ENCODE results near the gene PTEN.

PTEN gene

GRCh38 chr10:87974130-87974529, 110.7 kb downstream of the PTEN start:
- DNase-seq (ENCODE audit: low read depth in 2 of 2), result no peak

- DNase-seq (ENCODE audit: low read depth in 2 of 2), result no peak
Measured at GRCh38 chr10:87974769-87975168, 111.3 kb downstream of the PTEN start.

GRCh38 chr10:87976101-87976743, 112.8 kb downstream of the PTEN start:
- DNase-seq (ENCODE audit: low read depth in 2 of 2), result no peak

DNA sequence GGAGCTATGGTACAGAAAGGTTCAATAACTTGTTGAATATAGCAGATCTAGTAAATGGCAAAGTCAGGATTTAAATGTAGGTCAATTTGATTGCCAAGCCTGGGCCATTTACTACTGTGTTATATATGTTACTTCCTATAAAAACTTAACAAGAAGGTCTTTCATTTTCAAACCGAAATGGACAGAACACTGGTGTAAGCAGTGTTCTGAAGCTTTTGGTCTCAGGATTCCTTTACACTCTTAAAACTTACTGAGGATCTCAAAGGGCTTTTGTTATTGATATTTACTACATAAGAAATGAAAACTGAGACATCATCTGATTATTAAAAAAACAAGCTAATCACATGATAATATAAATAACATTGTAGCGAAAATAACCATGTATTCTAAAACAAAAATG, 114.7 kb downstream of the PTEN start:
- DNase-seq (ENCODE audit: low read depth in 2 of 2), result no peak

DNA sequence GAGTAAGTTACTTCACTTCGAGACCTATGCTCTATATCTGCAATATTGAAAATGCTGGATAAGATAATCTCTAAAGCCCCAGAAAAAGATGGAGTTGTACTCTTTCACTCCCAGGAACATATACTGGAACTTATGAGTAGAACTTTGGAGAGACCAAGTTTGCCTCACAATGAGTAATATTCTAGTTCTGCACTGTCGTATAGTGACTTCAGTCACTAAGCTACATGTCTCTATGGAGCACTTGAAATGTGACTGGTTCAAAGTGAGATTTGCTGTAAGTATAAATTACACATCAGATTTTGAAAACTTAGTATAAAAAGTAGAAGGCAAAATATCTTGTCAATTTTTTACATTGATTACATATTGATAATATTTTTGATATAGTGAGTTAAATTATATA, 116.4 kb downstream of the PTEN start:
- DNase-seq (ENCODE audit: low read depth in 2 of 2), result no peak

GRCh38 chr10:87983716-87984115, 120.3 kb downstream of the PTEN start:
- DNase-seq (ENCODE audit: low read depth in 2 of 2), result no peak

GRCh38 chr10:87987206-87987605, 123.8 kb downstream of the PTEN start:
- no peak for DNase-seq (ENCODE audit: low read depth in 2 of 2)

DNA sequence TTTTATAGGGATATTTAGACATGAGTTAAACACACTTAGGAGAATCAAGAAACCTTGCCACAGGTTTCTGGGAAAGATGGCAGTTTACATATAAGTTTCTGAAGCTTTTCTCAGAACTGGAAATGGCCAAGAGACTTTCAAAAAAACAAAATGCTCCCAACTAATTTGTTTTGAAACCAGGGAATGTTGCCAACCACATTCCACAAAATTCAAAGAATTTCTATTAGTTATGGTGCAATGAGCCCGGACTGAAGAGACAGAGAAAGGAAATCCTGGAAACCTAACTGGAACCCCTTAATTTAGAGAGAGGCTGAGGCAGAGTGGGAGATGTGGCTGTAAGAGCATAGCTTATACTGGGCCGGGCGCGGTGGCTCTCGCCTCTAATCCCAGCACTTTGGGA, 128.5 kb downstream of the PTEN start:
- no peak for DNase-seq (ENCODE audit: low read depth in 2 of 2)

DNA sequence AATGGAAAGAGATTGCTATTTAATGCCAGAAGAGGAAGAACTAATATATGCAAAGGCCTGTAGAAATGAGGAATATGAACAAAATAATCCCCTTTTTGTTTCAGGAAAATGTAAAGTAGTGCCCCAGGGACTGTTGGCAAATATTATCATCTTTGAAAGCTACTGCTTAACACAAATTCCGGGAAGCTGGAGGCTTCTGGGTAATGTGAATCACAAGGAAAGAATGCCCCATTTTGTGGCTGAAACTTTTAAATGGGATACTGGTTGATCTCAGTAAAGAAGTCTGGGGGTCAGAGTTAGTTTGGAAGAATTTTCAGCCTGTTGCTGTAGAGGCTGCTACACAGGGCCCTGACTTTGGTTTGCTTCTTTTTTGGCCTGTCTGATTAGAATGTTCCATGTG, 141.0 kb downstream of the PTEN start:
- DNase-seq (ENCODE audit: low read depth in 2 of 2), result no peak

DNA sequence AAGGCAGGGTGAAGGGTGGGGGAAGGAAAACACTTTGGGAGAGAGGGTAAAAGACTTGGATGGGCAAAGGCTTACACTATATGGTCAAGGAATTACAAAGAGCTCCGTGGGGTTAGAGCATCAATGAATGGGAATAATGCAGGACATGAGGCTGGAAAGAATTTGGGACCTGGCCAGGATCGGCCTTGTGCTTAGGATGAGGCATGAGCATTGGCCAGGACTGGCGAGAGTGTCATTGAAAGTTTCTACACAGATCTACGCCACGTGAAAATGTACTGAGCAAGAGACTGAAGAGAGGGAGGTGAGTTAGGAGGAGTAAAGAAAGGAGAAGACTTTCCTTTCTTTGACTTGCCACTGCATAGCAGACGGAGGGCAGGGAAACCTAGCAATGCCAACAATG, 142.8 kb downstream of the PTEN start:
- DNase-seq (ENCODE audit: low read depth in 2 of 2), result no peak

- no peak for DNase-seq (ENCODE audit: low read depth in 2 of 2)
Measured at GRCh38 chr10:88008866-88009470, 145.5 kb downstream of the PTEN start.

DNA sequence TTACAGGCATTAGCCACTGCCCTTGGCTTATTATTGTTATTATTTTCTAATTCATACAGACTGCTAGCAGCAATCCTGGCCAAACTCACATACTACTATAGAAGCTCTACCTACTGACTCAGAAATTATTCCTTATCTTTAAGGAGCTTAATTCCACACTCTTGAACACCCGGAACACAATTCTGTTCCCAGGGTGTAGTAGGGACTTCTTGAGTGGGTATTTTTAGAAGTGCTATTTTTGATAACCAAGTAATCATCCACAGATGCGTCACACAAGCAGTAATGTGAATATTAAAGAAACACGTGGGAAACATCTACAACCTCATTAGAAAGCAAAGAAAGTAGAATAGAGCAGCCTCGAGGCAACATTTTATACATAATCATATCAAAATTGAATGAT, 149.2 kb downstream of the PTEN start:
- no peak for DNase-seq (ENCODE audit: low read depth in 2 of 2)

GRCh38 chr10:88017781-88018180, 154.4 kb downstream of the PTEN start:
- no peak for DNase-seq (ENCODE audit: low read depth in 2 of 2)

GRCh38 chr10:88019753-88020152, 156.3 kb downstream of the PTEN start:
- no peak for DNase-seq (ENCODE audit: low read depth in 2 of 2)
